ENCODE results near the gene DGKH.

- no peak for TF ChIP-seq CTCF (IDR thresholded peaks at IDR 0.05)
- TF ChIP-seq POLR2A (IDR thresholded peaks at IDR 0.05), result no peak
Observed at GRCh38 chr13:42246541-42246940, 198.1 kb downstream of the DGKH start.
